A549 (cell line): Measurements from ENCODE around the gene SORCS2. TPM values are rescaled to one million over a fixed set of nuclear protein-coding genes. Genes with fewer than 3 reads are reported as not detected.

Source experiments
- ATAC-seq, 2 experiments: fragments of 200-7000 bp in 1 of 2; fragments of >200 bp in 1 of 2; cut with Nextera tagmentation in 1 of 2; cut with Tn5 transposase in 1 of 2; 3 replicates each; pipeline versions ENCODE4 v1.8.0 to v1.9.1; 2018 to 2020; ENCODE audit warnings: mild to moderate bottlenecking in 1 of 2, moderate library complexity in 1 of 2
- CTCF ChIA-PET: fragments of 300-600 bp; sonication (Branson Sonifier 250); formaldehyde crosslinking; extraction: SDS; loops from one replicate; lab custom pipeline; 2021; ENCODE audit warnings: antibody characterized with exemption, inconsistent platforms; lab: Yijun Ruan, JAX
- POLR2A ChIA-PET: fragments of 350-600 bp; formaldehyde crosslinking; extraction: SDS; loops from one replicate; lab custom pipeline; 2021; ENCODE audit warnings: antibody characterized with exemption, inconsistent platforms; lab: Yijun Ruan, JAX
- DNase-seq, 2 experiments: peaks; one replicate each; pipeline versions ENCODE4 v3.0.0 to v3.0.0-alpha.2; 2011 to 2016; ENCODE audit warnings: low read depth in 1 of 2, low spot score in 1 of 2
- FAIRE-seq: peaks from 2 replicates; lab custom pipeline; 2011; peaks lifted over from hg19 to GRCh38; lab: Jason Lieb, UNC
- H3K27ac ChIP-seq, 2 experiments: fragments of >200 bp; sonication (Bioruptor Twin); formaldehyde crosslinking; 3 replicates each; pipeline ENCODE4 v1.5.1; 2016 to 2017
- H3K4me1 ChIP-seq: fragments of >200 bp; sonication (Bioruptor Twin); formaldehyde crosslinking; 3 replicates; pipeline ENCODE4 v1.6.1; 2016
- H3K4me2 ChIP-seq: fragments of >200 bp; sonication (Bioruptor Twin); formaldehyde crosslinking; 3 replicates; pipeline ENCODE4 v1.6.1; 2016
- H3K4me3 ChIP-seq: fragments of >200 bp; sonication (Bioruptor Twin); formaldehyde crosslinking; 3 replicates; pipeline ENCODE4 v1.5.1; 2016
- H3K9me3 ChIP-seq: fragments of >200 bp; sonication (Bioruptor Twin); formaldehyde crosslinking; 3 replicates; pipeline ENCODE4 v1.6.1; 2016
- BCL3 ChIP-seq: fragments of >200 bp; sonication (Bioruptor Twin); formaldehyde crosslinking; IDR thresholded peaks from 3 replicates; pipeline ENCODE4 v1.6.1; 2016
- CTCF ChIP-seq: fragments of >200 bp; sonication (Bioruptor Twin); formaldehyde crosslinking; IDR thresholded peaks from 3 replicates; pipeline ENCODE4 v1.5.1; 2016
- EHF ChIP-seq: fragments of 250-450 bp; sonication (Bioruptor Pico); IDR thresholded peaks from 2 replicates; pipeline ENCODE4 v1.5.0; 2020; ENCODE audit warnings: mild to moderate bottlenecking
- FOXS1 ChIP-seq: fragments of 250-450 bp; sonication (Bioruptor Pico); IDR thresholded peaks from 2 replicates; pipeline ENCODE4 v1.5.0; 2020; ENCODE audit warnings: mild to moderate bottlenecking, moderate library complexity
- GATA3 ChIP-seq: IDR thresholded peaks from 2 replicates; pipeline ENCODE4 v1.6.1; 2012; ENCODE audit warnings: borderline replicate concordance
- HEYL ChIP-seq: fragments of 250-450 bp; sonication (Bioruptor Pico); IDR thresholded peaks from 2 replicates; pipeline ENCODE4 v1.8.0; 2021; ENCODE audit warnings: mild to moderate bottlenecking, moderate library complexity
- MAFK ChIP-seq: fragments of 450-650 bp; IDR thresholded peaks from 2 replicates; pipeline ENCODE4 v1.6.1; 2014; ENCODE audit not compliant: partially characterized antibody
- MAX ChIP-seq: IDR thresholded peaks from 2 replicates; pipeline ENCODE4 v1.6.1; 2012
- NPAS2 ChIP-seq: fragments of 250-450 bp; sonication (Bioruptor Pico); IDR thresholded peaks from 2 replicates; pipeline ENCODE4 v1.8.0; 2022; ENCODE audit warnings: mild to moderate bottlenecking, moderate library complexity, borderline replicate concordance
- PHF8 ChIP-seq: fragments of 200-600 bp; sonication (generic); IDR thresholded peaks from 2 replicates; pipeline ENCODE4 v1.6.1; 2016; ENCODE audit warnings: low read depth, mild to moderate bottlenecking, antibody characterized with exemption, moderate library complexity, borderline replicate concordance
- POLR2AphosphoS2 ChIP-seq: conservative IDR thresholded peaks from 2 replicates; pipeline ENCODE4 v1.6.1; 2012; ENCODE audit warnings: low read length, improper control_type of control experiment, inconsistent platforms
- RCOR1 ChIP-seq: fragments of 150-350 bp; IDR thresholded peaks from 2 replicates; pipeline ENCODE4 v1.6.1; 2014; ENCODE audit warnings: antibody characterized with exemption, low read length, low read depth
- TFCP2L1 ChIP-seq: fragments of 250-450 bp; sonication (Bioruptor Pico); IDR thresholded peaks from 2 replicates; pipeline ENCODE4 v1.5.0; 2021; ENCODE audit warnings: mild to moderate bottlenecking
- ZSCAN20 ChIP-seq: fragments of 250-450 bp; sonication (Bioruptor Pico); IDR thresholded peaks from 2 replicates; pipeline ENCODE4 v1.8.0; 2022; ENCODE audit warnings: mild to moderate bottlenecking, moderate library complexity
- WGBS: methylation state at CpG from one replicate; pipeline ENCODE4 v1.1.6; 2017; ENCODE audit errors: missing lambda C conversion rate; 5-methylcytosine and 5-hydroxymethylcytosine counted together
- polyA plus RNA-seq, 4 experiments: library from polyadenylated mRNA; depleted of rRNA in 3 of 4; stranded (reverse); fragments of >200 nt; fragmentation: RNase III in 1 of 4; extraction: RNeasy Plus Mini Kit Qiagen cat#74134 plus additional on column Dnase treatment in 1 of 4; gene quantifications; 2 replicates in 3 of 4; 3 replicates in 1 of 4; pipeline ENCODE4 v1.2.3, GENCODE V29; 2011 to 2017
- TF ChIP-seq, protein P1 (sequence below): fragments of 250-450 bp; sonication (Bioruptor Pico); IDR thresholded peaks from 2 replicates; pipeline ENCODE4 v1.5.0; 2020; ENCODE audit warnings: low read depth, mild to moderate bottlenecking, moderate library complexity

SORCS2 gene
- polyA plus RNA-seq, 2 of the 4 experiments (the other 2 are of a cell fraction) = 1.4 to 4.6 TPM

DNA sequence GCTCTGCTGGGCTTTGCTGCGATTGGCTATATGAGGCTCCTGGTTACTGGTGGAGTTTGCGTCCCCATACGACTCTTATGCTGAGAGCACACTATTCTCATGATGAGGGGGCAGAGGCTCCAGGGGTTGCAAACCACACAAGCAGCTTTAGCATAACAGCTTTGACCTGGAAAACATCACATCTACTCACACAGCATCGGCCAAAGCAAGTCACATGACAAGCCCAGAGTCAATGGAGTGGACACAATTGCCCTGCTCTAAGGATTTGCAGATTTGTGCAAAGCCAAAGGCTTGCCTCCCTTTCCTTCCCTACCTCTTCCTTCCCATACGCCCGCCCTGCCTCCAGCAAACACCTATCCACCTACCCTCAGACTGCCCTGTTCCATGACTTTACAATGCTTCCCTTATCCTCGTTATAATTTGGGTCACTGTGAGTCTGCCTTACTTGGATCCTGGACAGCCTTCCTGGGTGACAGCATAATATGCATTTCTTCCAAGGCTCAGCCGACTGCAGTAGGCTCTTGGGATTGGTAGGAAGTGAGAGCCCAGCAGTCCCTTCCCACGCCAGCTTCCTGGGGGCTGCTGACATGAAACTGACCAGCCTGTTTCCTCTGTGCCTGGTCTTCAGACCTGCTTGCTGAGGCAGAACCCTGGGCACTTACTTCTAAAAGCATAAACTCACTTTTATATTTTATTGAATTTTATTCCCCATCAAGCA lies 450.6 kb downstream of the SORCS2 start:
- ChIA-PET POLR2A (no interaction called here), CTCF (interaction anchor here (0.6 kb wide), 1 partner anchor 32 kb away, joined by 3 read pairs; no protein-coding TSS in a partner anchor)
- H3K4me2 ChIP-seq = no peak overlapping the region
- peaks cover 3% of the 10 kb centered on the region; the same call in 2 of the 3 replicates for H3K4me1 ChIP-seq
- no peak overlapping the region for H3K4me3 ChIP-seq
- TF ChIP-seq TFCP2L1 (CRISPR knock-in tag) (no peak), NPAS2 (CRISPR knock-in tag) (no peak)
- WGBS = 26% methylated on average over 9 of the region's 9 CpGs
- no peak for ATAC-seq
- no peak for FAIRE-seq
- peaks cover 15% of the 10 kb centered on the region; the same call in 2 of the 3 replicates for H3K9me3 ChIP-seq
- DNase-seq = no peak
- no peak overlapping the region for H3K27ac ChIP-seq

GRCh38 chr4:7645158-7645557 lies 452.8 kb downstream of the SORCS2 start:
- CTCF ChIA-PET = interaction anchor here (0.6 to 1.0 kb wide), 2 partner anchors 9 to 980 kb away, joined by 3 read pairs; no protein-coding TSS in a partner anchor
- Histone ChIP-seq H3K4me1 (peaks cover 13% of the 10 kb centered on the region; the same call in 2 of the 3 replicates), H3K4me2 (no peak overlapping the region), H3K27ac (no peak overlapping the region), H3K4me3 (no peak overlapping the region), H3K9me3 (peaks cover 15% of the 10 kb centered on the region; the same call in 2 of the 3 replicates)
- POLR2A ChIA-PET = no interaction called here
- 71% methylated on average over 1 of the region's 1 CpG for WGBS
- FAIRE-seq (no peak), ATAC-seq (no peak), DNase-seq (no peak)
- no peak for TF ChIP-seq BCL3
- no peak for TF ChIP-seq HEYL (CRISPR knock-in tag)
- TF ChIP-seq FOXS1 = no peak
- TF ChIP-seq EHF = no peak
- no peak for TF ChIP-seq MAFK
- no peak for TF ChIP-seq MAX
- TF ChIP-seq ZSCAN20 (CRISPR knock-in tag) = no peak
- no peak for TF ChIP-seq GATA3
- no peak for TF ChIP-seq POLR2AphosphoS2
- TF ChIP-seq, protein P1, sequence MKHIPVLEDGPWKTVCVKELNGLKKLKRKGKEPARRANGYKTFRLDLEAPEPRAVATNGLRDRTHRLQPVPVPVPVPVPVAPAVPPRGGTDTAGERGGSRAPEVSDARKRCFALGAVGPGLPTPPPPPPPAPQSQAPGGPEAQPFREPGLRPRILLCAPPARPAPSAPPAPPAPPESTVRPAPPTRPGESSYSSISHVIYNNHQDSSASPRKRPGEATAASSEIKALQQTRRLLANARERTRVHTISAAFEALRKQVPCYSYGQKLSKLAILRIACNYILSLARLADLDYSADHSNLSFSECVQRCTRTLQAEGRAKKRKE (CRISPR knock-in tag) = no peak

DNA sequence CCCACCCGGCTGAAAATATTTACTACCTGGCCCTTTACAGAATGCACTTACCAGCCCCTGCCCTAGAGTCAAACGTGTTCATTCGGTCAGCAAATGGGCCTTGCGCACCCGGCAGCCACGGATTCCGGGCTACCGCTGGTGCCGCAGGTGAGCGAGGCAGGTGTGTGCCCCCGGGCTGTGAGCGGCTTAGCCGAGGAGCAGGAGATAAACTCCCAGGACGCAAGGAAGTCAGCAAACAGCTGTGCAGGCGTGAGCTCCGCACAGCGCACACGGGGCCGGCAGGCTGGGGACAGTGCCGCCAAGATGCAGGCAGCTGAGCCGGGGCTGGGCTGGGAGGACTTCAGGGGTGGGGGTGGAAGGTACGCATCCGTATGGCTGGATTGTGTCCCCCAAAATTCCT lies 453.6 kb downstream of the SORCS2 start:
- H3K4me3 ChIP-seq = no peak overlapping the region
- peaks cover 13% of the 10 kb centered on the region; the same call in 2 of the 3 replicates for H3K4me1 ChIP-seq
- DNase-seq (no peak), FAIRE-seq (no peak), ATAC-seq (no peak)
- TF ChIP-seq CTCF (no peak), PHF8 (no peak), RCOR1 (no peak)
- POLR2A ChIA-PET = no interaction called here
- H3K27ac ChIP-seq = no peak overlapping the region
- CTCF ChIA-PET = no interaction called here
- H3K9me3 ChIP-seq = peaks cover 15% of the 10 kb centered on the region; the same call in 2 of the 3 replicates
- 93% methylated on average over 10 of the region's 23 CpGs for WGBS
- H3K4me2 ChIP-seq = no peak overlapping the region
